GM21619 (cell line): ENCODE measurements around the gene PLCXD1.

Source experiments
- ATAC-seq: cut with Tn5 transposase; IDR thresholded peaks from one replicate; pipeline ENCODE4 v1.9.1; 2021; ENCODE audit not compliant: unreplicated experiment

Gene PLCXD1

DNA sequence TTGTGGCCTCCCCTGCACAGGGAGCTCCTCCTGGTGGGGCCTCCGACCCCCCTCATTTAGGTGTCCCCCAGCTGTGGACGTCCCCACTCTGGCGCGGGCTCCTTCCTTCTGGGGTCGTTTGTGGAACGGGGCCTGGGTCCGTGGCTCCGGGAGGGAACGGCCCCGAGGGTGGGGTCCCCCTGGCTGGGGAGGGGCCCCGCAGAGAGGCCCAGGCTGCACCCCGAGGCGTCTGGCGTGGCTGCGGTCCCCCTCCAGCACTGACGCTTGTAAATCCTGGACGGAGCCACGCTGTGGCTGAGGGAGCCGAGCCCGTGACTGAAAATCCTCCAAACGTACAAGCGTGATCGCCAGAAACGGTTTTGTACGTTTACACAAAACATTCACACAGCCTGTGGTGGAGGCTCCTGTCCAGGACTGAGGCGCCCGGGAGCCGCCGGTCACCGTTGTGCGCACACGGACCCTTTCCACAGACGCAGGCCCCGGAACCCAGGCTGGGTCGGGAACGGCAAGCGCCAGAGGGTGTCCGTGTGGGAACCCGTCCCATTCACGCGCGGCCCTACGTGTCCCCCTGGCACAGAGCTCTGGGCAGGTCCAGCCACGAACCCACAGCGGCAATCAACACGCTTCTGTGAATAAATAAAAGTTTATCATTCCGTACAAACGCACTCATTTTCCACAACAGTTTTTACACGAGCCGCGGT lies 52.6 kb downstream of the PLCXD1 start:
- no peak for ATAC-seq

DNA sequence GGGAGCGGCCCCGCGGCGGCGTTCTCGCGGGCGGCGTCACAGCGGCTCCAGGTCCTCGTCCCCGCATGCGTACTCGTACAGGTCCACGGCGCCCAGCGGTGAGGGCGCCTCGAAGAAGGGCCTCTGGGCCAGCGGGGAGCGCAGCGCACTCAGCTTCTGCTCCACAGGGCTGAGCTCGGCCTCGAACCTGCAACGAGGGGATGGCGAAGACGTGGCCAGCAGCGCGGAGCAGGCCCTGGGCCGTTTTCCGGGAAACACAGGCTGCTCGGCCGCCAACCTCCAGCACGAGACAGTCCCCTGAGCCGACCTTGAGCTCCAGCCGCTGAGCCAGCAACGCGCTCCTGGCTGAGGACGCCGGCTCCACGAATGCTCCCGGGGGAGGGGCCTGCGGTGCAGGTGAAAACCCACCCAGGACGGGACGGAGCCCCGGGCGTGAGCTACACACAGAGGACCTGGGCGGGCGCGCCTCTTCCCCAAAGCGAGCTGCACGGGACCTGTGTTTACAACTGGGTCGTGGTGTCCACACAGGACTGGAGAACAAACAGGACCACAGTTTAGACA lies 53.2 kb downstream of the PLCXD1 start:
- no peak for ATAC-seq

DNA sequence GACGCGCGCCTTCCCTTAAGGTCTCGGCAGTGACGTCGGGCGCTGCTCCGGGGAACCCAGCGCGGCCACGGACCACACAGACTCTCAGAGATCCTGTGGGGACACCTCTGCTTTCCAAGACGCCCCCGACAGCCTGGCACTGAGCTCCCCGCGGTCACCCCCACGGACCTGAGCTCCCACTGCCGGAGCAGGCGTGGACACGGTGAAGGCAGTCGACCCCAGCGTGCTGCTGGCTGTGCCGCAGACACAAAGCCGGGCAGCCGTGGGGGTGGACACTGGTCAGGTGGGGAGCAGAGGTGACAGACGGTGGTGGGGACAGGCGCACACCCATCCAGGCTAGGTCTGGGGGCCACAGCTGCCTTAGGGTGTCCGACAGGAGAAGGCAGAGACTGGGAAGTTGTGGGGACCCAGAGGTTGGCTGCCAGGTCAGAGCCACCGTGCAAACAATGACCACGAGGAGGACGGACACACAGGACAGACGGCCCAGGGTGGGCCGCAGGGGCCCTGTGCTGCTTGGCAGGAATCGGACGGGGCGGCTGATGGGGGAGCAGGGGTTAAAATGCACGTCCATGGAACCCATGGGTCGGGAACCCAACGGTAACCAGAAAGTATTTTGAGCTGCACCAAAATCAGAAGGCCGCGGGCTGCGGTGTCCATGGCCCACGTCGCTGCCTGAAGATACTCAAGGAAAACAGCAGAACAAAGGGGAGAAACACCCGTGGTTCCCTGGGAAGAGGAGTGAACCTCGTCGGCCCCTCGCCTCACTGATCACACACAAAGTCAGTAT lies 54.0 kb downstream of the PLCXD1 start:
- ATAC-seq, result no peak

DNA sequence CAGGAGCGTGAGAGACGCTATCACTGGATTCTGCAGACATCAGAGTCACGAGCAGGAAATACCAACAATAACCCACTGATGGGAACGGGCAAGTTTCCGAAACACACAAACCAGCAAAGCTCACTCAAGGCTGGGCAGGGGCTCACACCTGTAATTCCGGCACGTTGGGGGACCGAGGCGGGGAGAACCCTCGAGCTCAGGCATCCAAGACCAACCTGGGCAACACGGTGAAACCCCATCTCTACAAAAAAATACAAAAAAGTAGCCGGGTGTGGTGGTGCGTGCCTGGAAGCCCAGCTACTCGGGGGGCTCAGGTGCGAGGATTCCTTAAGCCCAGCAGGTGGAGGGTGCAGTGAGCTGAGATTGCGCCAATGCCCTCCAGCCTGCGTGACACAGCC lies 54.6 kb downstream of the PLCXD1 start:
- no peak for ATAC-seq

DNA sequence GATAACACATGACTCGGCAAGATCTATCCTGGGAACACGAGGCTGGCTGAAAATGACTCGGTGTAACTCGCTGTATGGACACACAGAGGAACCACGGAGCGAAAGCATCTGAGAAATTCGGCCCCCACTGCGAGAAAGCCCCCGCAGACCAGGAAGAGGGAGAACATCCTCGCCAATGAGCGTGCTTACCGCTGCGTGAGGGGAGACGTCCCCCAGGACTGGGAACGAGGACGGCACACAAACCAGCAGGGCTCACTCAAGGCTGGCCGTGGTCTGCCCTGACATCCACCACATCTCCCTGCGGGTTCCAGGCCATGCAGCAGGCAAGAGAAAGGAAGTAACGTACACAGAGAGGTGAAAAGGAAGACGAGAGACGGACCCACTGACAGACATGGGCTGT lies 55.0 kb downstream of the PLCXD1 start:
- no peak for ATAC-seq

DNA sequence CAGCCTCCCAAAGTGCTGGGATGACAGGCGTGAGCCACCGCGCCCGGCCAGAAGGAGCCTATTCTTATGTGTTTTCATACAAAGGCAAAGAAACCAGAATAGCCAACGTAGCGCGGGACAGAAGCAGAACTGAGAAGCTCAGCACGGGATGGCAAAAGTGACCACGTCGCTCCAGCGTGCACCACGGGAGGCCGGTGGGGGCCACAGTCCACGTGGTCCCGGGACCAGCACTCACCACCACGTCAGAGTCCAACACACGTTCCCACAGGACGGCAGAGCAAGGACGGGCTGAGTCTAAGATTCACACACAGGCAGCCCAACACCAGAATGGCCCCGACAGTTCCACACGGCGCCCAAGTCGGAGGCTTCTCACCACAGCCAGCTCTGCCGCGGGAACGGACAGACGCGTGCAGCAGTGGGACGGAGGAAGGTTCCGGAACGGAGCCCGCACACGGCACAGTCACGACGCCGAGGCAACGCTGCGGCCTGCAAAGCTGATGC lies 56.2 kb downstream of the PLCXD1 start:
- no peak for ATAC-seq

DNA sequence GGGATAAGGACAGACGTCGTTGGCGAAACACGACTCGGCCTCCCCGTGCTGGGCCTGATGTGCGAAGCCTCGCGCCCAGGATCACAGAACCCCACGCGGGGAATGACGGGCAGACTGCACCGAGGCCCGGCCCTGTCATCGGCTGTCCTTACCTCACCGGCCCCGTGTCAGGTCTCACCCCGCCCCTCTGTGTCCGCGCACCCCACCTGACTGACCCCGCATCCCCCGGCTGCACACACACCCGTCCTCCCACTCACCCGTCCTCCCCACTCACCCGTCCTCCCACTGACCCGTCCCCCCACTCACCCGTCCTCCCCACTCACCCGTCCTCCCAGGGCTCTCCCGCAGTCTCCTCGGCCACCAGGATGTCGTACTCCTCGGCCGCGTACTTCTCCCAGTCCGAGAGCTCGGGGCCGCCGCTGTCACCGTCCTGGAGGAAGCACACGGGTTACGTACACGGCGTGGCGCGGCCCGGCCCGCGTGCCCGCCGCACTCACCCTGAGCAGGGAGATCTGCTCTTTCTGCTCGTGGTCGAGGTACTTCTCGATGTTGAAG lies 57.2 kb downstream of the PLCXD1 start:
- no peak for ATAC-seq

DNA sequence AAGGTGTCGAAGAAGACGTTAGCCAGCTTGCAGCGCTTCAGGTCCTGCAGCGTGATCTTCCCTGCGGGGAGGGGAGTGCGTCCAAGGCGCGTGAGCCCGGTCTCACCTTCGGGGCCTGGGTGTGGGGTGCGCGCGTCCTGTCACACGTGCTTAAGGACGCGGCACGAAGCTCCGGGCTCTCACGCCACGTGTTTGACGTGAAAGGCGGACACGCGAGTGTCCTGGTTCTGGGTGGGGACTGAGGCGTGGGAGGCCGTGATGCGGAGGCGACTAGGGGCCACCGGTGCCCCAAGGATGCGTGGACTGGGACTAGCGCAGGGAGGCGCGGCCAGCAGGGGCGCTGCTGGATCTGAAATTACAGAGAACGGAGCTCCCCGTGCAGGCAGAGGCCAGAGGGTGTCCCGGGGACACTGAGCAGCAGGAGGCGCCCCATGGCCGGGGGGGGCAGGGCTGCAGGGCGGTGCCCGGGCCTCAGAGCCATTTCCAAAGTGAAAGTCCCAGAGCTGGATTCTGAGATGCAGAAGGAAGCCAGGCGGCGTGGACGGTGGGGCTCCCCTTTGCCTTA lies 57.7 kb downstream of the PLCXD1 start:
- ATAC-seq, result no peak

DNA sequence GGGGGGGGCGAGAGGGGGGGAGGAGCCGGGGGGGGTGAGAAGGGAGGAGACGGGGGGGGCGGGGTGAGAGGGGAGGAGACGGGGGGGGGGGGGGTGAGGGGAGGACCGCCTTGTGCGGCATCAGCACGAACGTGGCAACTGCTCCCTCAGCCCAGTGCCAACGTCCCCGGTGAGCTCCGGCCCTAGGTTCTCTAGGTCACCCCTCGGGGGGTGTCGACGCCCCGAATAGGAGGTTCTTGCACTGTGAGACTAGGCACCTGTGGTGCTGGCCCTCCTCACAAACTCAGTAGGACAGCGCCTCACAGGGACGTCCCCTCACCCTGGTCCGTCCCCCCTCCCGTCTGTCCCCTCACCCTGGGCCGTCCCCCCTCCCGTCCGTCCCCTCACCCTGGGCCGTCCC lies 58.9 kb downstream of the PLCXD1 start:
- no peak for ATAC-seq

DNA sequence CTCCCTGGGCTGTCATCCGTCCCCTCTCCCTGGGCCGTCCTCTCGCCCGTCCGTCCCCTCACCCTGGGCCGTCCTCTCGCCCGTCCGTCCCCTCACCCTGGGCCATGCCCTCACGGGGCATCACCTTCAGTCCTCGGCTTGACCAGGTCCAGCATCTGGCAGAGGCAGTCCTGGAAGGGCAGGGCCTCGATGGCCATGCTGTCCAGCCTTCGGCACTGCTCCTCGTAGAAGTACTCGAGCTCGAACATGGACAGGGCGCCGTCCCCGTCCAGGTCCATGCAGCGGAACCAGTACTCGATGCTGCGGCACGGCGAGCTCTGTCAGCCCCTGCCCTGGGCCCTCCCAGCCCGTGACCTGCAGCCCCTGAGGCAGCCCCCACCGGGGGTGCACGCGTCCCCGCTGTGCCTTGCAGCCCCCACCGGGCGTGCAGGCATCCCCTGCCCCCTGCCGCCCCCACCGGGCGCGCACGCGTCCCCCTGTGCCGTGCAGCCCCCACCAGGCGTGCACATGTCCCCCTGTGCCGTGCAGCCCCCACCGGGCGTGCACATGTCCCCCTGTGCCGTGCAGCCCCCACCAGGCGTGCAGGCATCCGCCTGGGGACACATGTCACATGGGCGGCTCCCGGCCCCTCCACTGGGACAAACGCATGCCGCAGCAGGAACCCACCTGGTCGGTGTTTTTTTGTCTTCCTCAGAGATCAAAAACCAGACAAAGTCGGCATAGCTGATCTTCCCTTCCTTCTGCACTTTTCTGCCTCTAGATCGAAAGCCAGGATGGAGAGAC lies 59.7 kb downstream of the PLCXD1 start:
- no peak for ATAC-seq

DNA sequence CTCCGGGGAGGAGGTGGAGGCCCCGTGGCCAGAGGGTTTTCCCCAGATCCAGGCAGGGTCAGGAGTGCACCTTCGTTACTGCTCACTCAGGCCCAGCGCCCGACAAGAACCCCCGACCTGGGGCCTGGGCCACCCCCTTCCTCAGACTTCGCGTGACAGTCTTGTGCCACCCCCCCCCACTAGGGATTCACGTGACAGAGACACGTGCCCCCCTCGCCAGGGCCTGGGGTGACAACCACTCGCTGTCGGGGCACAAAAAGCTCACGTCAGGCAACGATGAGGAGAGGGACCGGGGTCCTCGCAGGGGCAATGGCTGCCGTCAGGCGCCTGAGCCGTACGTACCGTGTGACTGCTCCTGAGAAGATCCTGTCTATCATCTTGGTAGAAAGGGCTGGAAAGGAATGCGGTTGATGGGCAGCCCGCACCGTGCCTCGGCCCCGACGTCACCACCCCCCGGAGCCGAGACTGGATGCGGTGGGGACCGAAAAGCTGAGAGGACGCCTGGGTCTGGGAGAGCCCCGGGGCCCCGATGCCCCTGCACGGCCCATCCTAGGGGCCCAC lies 60.4 kb downstream of the PLCXD1 start:
- ATAC-seq, result no peak

DNA sequence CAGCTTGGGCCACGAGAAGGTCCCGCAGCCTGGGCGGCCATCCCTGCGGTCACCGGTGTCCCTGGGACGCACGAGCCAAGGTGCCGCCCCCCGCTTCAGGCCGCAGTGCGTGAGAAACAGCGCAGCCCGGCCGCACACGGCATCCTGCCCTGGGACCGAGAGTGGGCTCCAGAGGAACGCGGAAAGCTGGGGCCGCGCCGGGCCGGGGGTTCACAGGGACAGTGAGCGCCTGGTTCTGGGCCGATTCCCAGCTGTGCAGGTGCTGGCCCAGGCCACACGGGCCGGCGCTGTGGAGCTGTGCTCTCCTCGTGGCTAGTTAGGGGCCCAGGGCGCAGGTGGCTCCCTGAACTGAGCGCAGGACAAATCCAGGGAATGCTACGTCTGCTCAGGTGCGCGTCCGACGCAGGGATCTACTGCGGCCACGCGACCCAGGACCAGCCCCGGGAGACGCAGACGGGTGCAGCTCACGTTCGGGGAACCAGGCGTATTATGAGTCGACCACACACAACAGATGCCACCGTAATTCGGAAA lies 63.3 kb downstream of the PLCXD1 start:
- ATAC-seq, result no peak

DNA sequence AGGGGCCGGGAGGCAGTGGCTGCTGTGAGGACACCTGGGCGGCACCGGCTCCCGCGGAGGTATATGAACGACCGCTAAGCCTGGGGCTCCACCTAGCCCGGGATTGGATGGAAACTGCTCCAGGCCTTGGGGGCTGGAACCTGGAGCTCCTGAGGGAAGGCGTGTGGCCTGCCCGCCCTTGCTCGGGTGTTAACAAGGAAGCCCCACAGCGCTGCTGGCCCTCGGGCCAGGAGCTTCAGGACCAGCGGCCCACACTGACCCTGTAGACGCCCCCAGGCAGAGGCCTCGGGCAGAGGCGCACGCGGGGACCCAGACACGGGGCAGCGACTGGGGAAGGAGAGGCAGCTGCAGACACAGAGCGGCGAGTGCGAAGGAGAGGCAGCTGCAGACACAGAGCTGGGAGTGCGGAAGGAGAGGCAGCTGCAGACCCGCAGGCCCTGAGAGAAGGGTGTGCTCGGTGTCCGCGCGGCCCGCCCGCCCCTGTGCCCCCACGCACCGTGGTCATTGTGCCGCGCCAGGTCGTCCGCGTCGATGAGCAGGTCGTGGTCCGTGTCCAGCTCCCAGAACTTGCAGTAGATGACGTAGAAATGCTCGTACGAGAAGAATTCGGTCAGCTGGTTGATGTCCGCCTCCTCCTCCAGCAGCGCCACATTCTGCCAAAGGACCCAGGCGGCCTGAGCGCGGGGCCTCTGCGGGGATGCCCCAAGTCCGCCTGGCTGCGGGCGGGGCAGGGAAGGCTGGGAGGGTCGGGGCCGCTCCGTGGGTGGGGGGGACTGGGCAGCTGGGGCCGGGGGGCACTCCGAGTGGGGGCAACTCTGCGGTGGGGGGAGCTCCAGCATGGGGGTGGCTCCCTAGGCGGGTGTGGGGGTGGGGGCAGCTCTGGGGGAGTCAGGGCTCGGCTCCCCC lies 64.1 kb downstream of the PLCXD1 start:
- no peak for ATAC-seq

DNA sequence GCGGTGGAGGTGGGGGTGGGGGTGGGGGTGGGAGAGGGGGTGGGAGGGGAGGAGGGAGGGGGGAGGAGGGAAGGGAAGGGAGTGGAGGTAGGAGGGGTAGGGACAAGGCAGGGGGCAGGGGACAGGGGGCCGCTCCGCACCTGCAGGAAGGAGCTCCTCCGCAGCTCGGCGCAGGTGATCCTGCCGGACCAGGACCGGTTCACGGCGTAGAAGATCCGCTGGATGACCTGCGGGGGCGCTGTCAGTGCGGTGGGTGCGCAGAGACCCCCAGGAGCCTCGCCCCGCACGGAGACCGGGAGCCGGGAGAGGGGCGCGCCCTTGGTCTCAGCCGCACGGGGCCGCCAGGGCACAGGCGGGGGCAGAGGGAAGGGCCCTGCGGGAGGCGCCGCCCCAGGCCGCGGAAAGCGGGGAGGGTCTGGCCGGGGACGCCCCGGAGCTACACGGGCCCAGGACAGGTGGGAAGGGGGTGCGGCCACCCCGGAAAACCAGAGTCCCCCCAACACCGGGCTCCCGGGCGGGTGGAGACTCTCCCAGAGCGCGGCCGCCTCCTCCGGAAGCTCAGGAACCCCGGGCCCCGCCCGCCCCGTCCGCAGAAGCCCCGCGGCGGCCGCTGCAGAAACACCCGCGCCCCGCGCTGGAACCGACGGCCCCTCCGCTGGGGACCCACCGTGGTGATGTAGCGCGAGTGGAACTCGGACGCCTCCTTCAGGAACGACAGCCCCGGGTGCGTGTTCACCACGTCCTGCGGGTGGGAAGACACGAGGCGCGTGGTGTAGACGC lies 65.0 kb downstream of the PLCXD1 start:
- ATAC-seq, result no peak

DNA sequence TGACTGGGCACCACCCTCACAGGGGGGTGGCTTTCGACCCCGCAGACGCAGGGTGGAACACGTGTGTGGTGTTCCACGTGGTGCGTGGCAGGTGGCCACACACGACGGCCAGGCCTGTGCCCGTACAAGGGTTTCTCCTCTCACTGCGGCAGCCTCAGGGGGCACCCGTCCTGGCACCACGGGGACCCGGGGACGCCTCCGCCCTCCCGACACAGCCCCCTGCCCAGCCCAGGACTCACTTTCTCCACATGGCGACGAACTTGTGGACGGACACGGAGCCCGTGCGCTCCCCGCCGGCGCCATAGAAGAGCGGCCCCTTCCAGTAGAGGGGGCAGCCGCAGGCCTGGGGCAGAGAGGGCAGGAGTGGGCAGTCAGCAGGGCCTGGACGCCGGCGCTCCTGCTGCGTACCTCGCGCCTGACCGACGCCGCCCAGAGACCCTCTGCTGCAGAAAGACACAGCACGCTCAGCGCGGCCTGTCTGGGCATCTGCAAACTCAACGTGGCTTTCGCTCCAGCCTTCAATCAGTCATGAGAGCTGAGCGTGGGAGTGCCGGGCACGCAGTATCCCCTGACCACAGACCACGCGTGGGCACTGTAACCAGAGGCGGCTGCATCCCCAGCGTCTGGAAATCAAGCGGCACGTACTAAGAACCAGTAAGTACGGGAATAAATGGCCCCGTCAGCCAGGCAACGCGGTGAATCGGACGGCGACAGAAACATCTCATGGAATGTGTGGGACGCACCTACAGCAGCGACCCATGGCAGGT lies 66.4 kb downstream of the PLCXD1 start:
- no peak for ATAC-seq

DNA sequence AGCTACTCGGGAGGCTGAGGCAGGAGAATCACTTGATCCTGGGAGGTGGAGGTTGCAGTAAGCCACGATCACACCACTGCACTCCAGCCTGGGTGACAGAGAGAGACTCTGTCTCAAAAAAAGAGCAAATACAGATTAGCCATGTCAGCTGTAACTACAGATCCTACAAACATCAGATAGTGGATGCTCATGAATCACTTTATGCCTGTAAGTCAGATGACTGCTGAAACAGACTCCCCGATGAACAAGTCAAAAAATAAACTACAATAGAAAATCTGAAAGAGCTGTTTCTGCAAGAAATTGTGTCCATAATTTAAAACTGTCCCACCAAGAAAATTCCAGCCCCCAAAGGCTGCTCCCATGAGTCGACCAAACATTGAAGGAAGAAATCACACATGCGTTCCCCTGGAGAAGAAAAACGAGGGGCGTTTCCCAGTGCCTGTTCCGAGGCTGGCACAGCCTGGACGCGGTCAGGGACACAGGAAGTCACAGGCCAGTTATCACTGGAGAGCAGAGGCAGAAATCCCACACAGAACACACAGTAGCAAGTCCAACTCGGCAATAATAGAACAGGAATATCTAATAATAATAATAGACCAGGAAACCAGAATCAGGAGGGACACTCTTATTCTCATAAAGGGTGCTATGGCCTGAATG lies 67.4 kb downstream of the PLCXD1 start:
- no peak for ATAC-seq

DNA sequence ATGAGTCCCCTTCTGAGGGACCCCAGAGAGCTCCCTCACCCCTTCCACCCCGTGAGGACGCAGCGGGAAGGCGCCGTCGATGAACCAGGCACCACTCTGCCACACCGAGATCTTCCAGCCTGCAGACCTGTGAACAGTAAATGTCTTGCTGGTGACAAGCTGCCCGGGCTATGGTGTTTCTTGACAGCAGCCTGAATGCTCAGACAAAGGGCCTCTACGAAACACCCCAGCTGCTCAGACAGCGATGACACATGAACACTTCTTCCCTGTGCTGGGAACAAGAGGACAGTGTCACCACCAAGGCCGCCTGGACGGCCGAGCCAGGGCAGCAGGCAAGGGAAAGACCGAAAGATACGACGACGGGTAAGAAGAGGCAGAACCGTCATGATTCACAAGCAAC lies 68.0 kb downstream of the PLCXD1 start:
- no peak for ATAC-seq
